GM12878 (cell line): ENCODE results near the gene SEC24A. TPM values are rescaled to one million over a fixed set of nuclear protein-coding genes. Genes with fewer than 3 reads are reported as not detected.
A peak's percentile ranks its signal among the peaks of the same experiment; 100 is the strongest.

ENCODE experiments used
- ATAC-seq: fragments of 200-7000 bp; cut with Tn5 transposase; 3 replicates; pipeline ENCODE4 v1.9.1; 2020; ENCODE audit warnings: mild to moderate bottlenecking, moderate library complexity
- BruUV-seq: library from RNA; stranded (reverse); fragments of 400-500 nt; replicated peaks from 2 replicates; lab custom pipeline; 2021; lab: Mats Ljungman, UMichigan
- CTCF ChIA-PET: fragments of 300-600 bp; sonication (Branson Sonifier 250); formaldehyde crosslinking; extraction: SDS; loops from one replicate; lab custom pipeline; 2021; ENCODE audit warnings: inconsistent platforms; lab: Yijun Ruan, JAX
- POLR2A ChIA-PET: fragments of 350-600 bp; formaldehyde crosslinking; extraction: SDS; loops from one replicate; lab custom pipeline; 2021; ENCODE audit warnings: inconsistent platforms; lab: Charles Lee
- RAD21 ChIA-PET: fragments of 300-600 bp; sonication (Branson Sonifier 250); formaldehyde crosslinking; loops from one replicate; lab custom pipeline; 2023; ENCODE audit warnings: antibody characterized with exemption; ENCODE audit not compliant: unreplicated experiment; lab: Charles Lee
- SMC1A ChIA-PET: fragments of 300-600 bp; sonication (Branson Sonifier 250); formaldehyde crosslinking; loops from one replicate; lab custom pipeline; 2023; ENCODE audit not compliant: unreplicated experiment, uncharacterized antibody; lab: Charles Lee
- DNase-seq: peaks from one replicate; pipeline ENCODE4 v3.0.0-alpha.2; 2011; ENCODE audit warnings: low read depth, low spot score
- FAIRE-seq: peaks from 3 replicates; lab custom pipeline; 2011; peaks lifted over from hg19 to GRCh38; lab: Jason Lieb, UNC
- H2AFZ ChIP-seq: 2 replicates; pipeline ENCODE4 v1.6.0; 2011; ENCODE audit warnings: low read depth, low read length, control low read depth; ENCODE audit not compliant: control insufficient read depth
- H3K27ac ChIP-seq: 2 replicates; pipeline ENCODE4 v1.5.1; 2011; ENCODE audit warnings: control low read depth; ENCODE audit not compliant: control insufficient read depth, insufficient read depth
- H3K27me3 ChIP-seq, 2 experiments: replicated peaks in 1 of 2; 2 replicates each; pipeline versions ENCODE4 v1.6.0 to v1.6.1; 2011; ENCODE audit warnings: low read length in 1 of 2; ENCODE audit not compliant: control insufficient read depth in 2 of 2, insufficient read depth in 2 of 2
- H3K36me3 ChIP-seq, 2 experiments: 2 replicates each; pipeline ENCODE4 v1.5.1; 2011; ENCODE audit warnings: low read length in 1 of 2; ENCODE audit not compliant: control insufficient read depth in 2 of 2, insufficient read depth in 2 of 2
- H3K4me1 ChIP-seq: 2 replicates; pipeline ENCODE4 v1.6.1; 2011; ENCODE audit warnings: mild to moderate bottlenecking, low read length, moderate library complexity, mixed read lengths; ENCODE audit not compliant: control insufficient read depth, insufficient read depth
- H3K4me2 ChIP-seq: 2 replicates; pipeline ENCODE4 v1.6.0; 2011; ENCODE audit warnings: control low read depth; ENCODE audit not compliant: control insufficient read depth, insufficient read depth
- H3K4me3 ChIP-seq: fragments of 200-600 bp; sonication (generic); 2 replicates; pipeline ENCODE4 v1.5.1; 2016
- H3K79me2 ChIP-seq: 2 replicates; pipeline ENCODE4 v1.6.0; 2011; ENCODE audit warnings: low read length; ENCODE audit not compliant: control insufficient read depth, insufficient read depth
- H3K9ac ChIP-seq: 2 replicates; pipeline ENCODE4 v1.8.0; 2011; ENCODE audit warnings: low read length, control low read depth, mixed read lengths; ENCODE audit not compliant: control insufficient read depth, insufficient read depth
- H3K9me3 ChIP-seq: replicated peaks from 3 replicates; pipeline ENCODE4 v1.5.1; 2011; ENCODE audit warnings: mild to moderate bottlenecking, low read length; ENCODE audit not compliant: control insufficient read depth, insufficient read depth
- H4K20me1 ChIP-seq: 2 replicates; pipeline ENCODE4 v1.6.0; 2011; ENCODE audit not compliant: control insufficient read depth, insufficient read depth
- BCL11A ChIP-seq: IDR thresholded peaks from 2 replicates; pipeline ENCODE4 v1.6.1; 2011; ENCODE audit warnings: low read depth, low read length
- KLF5 ChIP-seq: fragments of 450-650 bp; IDR thresholded peaks from 2 replicates; pipeline ENCODE4 v1.6.1; 2014; ENCODE audit warnings: mild to moderate bottlenecking; ENCODE audit not compliant: partially characterized antibody
- MEF2B ChIP-seq: fragments of 450-650 bp; IDR thresholded peaks from 2 replicates; pipeline ENCODE4 v1.6.1; 2018; ENCODE audit warnings: mild to moderate bottlenecking, moderate library complexity; ENCODE audit not compliant: partially characterized antibody, poor library complexity, severe bottlenecking
- PML ChIP-seq: IDR thresholded peaks from 2 replicates; pipeline ENCODE4 v1.6.1; 2012; ENCODE audit warnings: low read length, inconsistent platforms
- POLR2AphosphoS2 ChIP-seq: IDR thresholded peaks from 2 replicates; pipeline ENCODE4 v1.6.1; 2011; ENCODE audit warnings: low read depth, mild to moderate bottlenecking, low read length, improper control_type of control experiment, moderate library complexity
- POU2F2 ChIP-seq: IDR thresholded peaks from 3 replicates; pipeline ENCODE4 v1.6.1; 2011; ENCODE audit warnings: low read depth, mild to moderate bottlenecking, low read length, borderline replicate concordance
- SMARCA5 ChIP-seq: fragments of 450-650 bp; IDR thresholded peaks from 2 replicates; pipeline ENCODE4 v1.6.1; 2017; ENCODE audit warnings: mild to moderate bottlenecking
- SREBF1 ChIP-seq: IDR thresholded peaks from 2 replicates; pipeline ENCODE4 v1.6.1; 2012; ENCODE audit warnings: mild to moderate bottlenecking, low read length
- WRNIP1 ChIP-seq: IDR thresholded peaks from 2 replicates; pipeline ENCODE4 v1.6.1; 2011; ENCODE audit warnings: low read depth, low read length, improper control_type of control experiment, borderline replicate concordance
- ZBED1 ChIP-seq: IDR thresholded peaks from 2 replicates; pipeline ENCODE4 v1.6.1; 2016; ENCODE audit warnings: borderline replicate concordance
- ZNF207 ChIP-seq: fragments of 450-650 bp; IDR thresholded peaks from 2 replicates; pipeline ENCODE4 v1.6.1; 2014; ENCODE audit warnings: antibody characterized with exemption, mild to moderate bottlenecking, borderline replicate concordance
- ZNF622 ChIP-seq: fragments of 450-650 bp; IDR thresholded peaks from 2 replicates; pipeline ENCODE4 v1.6.1; 2017; ENCODE audit warnings: mild to moderate bottlenecking, inconsistent platforms
- ZSCAN29 ChIP-seq: fragments of 450-650 bp; IDR thresholded peaks from 2 replicates; pipeline ENCODE4 v1.6.1; 2017; ENCODE audit warnings: mild to moderate bottlenecking, moderate library complexity
- WGBS: methylation state at CpG from one replicate; pipeline ENCODE4 v1.1.6; 2016; ENCODE audit warnings: low lambda C conversion rate; ENCODE audit not compliant: insufficient replicate concordance, insufficient coverage; ENCODE audit errors: missing lambda C conversion rate; 5-methylcytosine and 5-hydroxymethylcytosine counted together
- in situ Hi-C: fragments of 300-500 bp; cut with MboI; formaldehyde crosslinking; loops from 9 replicates; pipeline ENCODE4 v1.14.3; 2018; ENCODE audit warnings: mixed read lengths
- intact Hi-C: fragments of 100-400 bp; cut with micrococcal nuclease; formaldehyde crosslinking; loops from one replicate; pipeline ENCODE4 v1.14.2; 2022; ENCODE audit not compliant: unreplicated experiment
- polyA plus RNA-seq, 11 experiments: library from polyadenylated mRNA; depleted of rRNA in 4 of 11; unstranded in 6 of 11; stranded (reverse) in 5 of 11; fragments of >200 nt; fragmentation: Nextera tagmentation in 4 of 11; fragmentation: Illumina TruSeq in 1 of 11; extraction: Ambion mirVana in 4 of 11; extraction: Trizol in 1 of 11; gene quantifications; 1 replicate in 1 of 11; 2 replicates in 10 of 11; pipeline versions ENCODE4 v1.2.1 to v1.2.3, GENCODE V29; 2011 to 2016; ENCODE audit warnings: inconsistent platforms in 2 of 11, missing spikeins in 2 of 11, low read depth in 1 of 11
- total RNA-seq, 4 experiments: library from RNA; depleted of rRNA in 3 of 4; stranded (reverse); fragments of >200 nt in 3 of 4; fragmentation: Illumina TruSeq in 1 of 4; extraction: Trizol in 1 of 4; gene quantifications; 2 replicates each; pipeline versions ENCODE4 v1.2.1 to v1.2.3, GENCODE V29; 2013 to 2021
- TF ChIP-seq, protein P1 (sequence below): fragments of 450-650 bp; IDR thresholded peaks from 2 replicates; pipeline ENCODE4 v1.6.1; 2016; ENCODE audit warnings: mild to moderate bottlenecking
- TF ChIP-seq, protein P2 (sequence below): fragments of 450-650 bp; formaldehyde crosslinking; IDR thresholded peaks from 2 replicates; pipeline ENCODE4 v1.4.0; 2020; ENCODE audit warnings: mild to moderate bottlenecking, moderate library complexity

The SEC24A gene
- total and polyA plus RNA-seq, 10 of the 15 experiments (the other 5 are each of a cell fraction or from before 2014, with no cell fraction given): 7.1 to 52.2 (median 22.8) TPM

DNA sequence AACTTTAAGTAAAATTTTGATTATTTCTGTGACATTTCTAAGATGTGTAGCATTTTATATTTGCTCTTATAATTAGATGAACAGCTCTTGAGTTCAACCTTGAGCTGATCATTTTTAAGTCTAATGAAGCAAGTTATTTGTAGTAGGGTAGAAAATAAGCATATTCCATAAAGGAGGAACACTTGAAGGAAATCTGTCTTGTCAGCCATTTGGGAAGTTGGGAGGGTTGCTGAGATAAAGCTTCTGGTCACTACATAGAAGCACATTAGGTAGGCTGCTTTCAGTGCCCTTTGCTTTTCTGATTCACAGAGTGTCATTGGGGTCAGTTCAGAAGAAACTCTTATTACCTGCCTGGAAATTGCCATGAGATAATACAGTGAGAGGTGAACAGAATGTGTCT is 44.1 kb downstream of the SEC24A start:
- ChIA-PET SMC1A (interaction anchor here (1.5 kb wide), 1 partner anchor 105 kb away, joined by 3 read pairs; no protein-coding TSS in a partner anchor), RAD21 (no interaction called here), POLR2A (no interaction called here), CTCF (interaction anchor here (0.6 kb wide), 1 partner anchor 404 kb away, joined by 4 read pairs; no protein-coding TSS in a partner anchor)
- TF ChIP-seq ZSCAN29 (no peak), ZNF622 (no peak), ZNF207 (no peak), KLF5 (no peak), BCL11A (no peak)
- TF ChIP-seq, protein P1, sequence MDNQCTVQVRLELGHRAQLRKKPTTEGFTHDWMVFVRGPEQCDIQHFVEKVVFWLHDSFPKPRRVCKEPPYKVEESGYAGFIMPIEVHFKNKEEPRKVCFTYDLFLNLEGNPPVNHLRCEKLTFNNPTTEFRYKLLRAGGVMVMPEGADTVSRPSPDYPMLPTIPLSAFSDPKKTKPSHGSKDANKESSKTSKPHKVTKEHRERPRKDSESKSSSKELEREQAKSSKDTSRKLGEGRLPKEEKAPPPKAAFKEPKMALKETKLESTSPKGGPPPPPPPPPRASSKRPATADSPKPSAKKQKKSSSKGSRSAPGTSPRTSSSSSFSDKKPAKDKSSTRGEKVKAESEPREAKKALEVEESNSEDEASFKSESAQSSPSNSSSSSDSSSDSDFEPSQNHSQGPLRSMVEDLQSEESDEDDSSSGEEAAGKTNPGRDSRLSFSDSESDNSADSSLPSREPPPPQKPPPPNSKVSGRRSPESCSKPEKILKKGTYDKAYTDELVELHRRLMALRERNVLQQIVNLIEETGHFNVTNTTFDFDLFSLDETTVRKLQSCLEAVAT: no peak
- FAIRE-seq (no peak), ATAC-seq (no peak), DNase-seq (no peak)
- no peaks in the 10 kb centered on the region for H4K20me1 ChIP-seq
- peaks cover 6 to 25% of the 10 kb centered on the region in 2 experiments for H3K36me3 ChIP-seq
- BruUV-seq: TSS peak; percentile 42
- H3K79me2 ChIP-seq: no peaks in the 10 kb centered on the region
- H3K4me2 ChIP-seq: no peak overlapping the region
- no peaks in the 10 kb centered on the region for H3K9me3 ChIP-seq
- no peak overlapping the region for H2AFZ ChIP-seq
- in situ Hi-C loops (no loop called here), intact Hi-C loops (no loop called here)
- H3K9ac ChIP-seq: no peak overlapping the region
- H3K4me3 ChIP-seq: no peak overlapping the region
- H3K4me1 ChIP-seq: no peaks in the 10 kb centered on the region
- no peaks in the 10 kb centered on the region for H3K27me3 ChIP-seq
- no peak overlapping the region for H3K27ac ChIP-seq

DNA sequence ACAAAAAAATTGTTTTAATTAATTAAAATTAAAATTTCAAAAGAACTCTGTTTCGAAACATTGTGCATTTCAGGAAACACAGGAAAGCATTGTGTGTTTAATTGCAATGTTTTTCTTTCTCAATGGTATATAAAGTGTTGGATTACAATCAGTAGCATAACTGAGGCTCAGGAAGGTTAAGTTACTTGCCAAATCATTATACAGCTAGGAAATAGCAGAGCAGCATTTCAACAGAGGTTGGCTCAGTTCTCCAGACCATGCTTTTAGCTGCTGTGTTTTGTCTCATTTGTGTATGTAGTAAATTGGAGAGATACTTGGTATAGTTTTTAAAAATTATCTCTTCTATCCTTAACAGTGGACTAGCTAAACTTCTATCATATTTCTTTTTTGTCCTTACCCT is 59.7 kb downstream of the SEC24A start:
- ChIA-PET SMC1A (no interaction called here), POLR2A (no interaction called here), CTCF (interaction anchor here (0.6 to 1.0 kb wide), 2 partner anchors 48 to 200 kb away, joined by 3 to 4 read pairs; no protein-coding TSS in a partner anchor), RAD21 (interaction anchor here (1.2 kb wide), 1 partner anchor 121 kb away, joined by 5 read pairs; no protein-coding TSS in a partner anchor)
- no peaks in the 10 kb centered on the region for H3K79me2 ChIP-seq
- peaks cover 6 to 36% of the 10 kb centered on the region in 2 experiments for H3K36me3 ChIP-seq
- H3K9me3 ChIP-seq: no peaks in the 10 kb centered on the region
- FAIRE-seq: no peak
- DNase-seq: no peak
- no peak for ATAC-seq
- H4K20me1 ChIP-seq: no peaks in the 10 kb centered on the region
- no peak overlapping the region for H2AFZ ChIP-seq
- no peak overlapping the region for H3K27ac ChIP-seq
- no peak overlapping the region for H3K9ac ChIP-seq
- no TSS peak for BruUV-seq
- H3K4me2 ChIP-seq: no peak overlapping the region
- no peak overlapping the region for H3K4me3 ChIP-seq
- WGBS: 71% methylated on average over 1 of the region's 1 CpG
- H3K27me3 ChIP-seq: no peaks in the 10 kb centered on the region
- H3K4me1 ChIP-seq: no peaks in the 10 kb centered on the region
- in situ Hi-C loops: no loop called here
- intact Hi-C loops: no loop called here
- TF ChIP-seq SREBF1: no peak
- no peak for TF ChIP-seq ZBED1
- no peak for TF ChIP-seq MEF2B
- TF ChIP-seq, protein P2, sequence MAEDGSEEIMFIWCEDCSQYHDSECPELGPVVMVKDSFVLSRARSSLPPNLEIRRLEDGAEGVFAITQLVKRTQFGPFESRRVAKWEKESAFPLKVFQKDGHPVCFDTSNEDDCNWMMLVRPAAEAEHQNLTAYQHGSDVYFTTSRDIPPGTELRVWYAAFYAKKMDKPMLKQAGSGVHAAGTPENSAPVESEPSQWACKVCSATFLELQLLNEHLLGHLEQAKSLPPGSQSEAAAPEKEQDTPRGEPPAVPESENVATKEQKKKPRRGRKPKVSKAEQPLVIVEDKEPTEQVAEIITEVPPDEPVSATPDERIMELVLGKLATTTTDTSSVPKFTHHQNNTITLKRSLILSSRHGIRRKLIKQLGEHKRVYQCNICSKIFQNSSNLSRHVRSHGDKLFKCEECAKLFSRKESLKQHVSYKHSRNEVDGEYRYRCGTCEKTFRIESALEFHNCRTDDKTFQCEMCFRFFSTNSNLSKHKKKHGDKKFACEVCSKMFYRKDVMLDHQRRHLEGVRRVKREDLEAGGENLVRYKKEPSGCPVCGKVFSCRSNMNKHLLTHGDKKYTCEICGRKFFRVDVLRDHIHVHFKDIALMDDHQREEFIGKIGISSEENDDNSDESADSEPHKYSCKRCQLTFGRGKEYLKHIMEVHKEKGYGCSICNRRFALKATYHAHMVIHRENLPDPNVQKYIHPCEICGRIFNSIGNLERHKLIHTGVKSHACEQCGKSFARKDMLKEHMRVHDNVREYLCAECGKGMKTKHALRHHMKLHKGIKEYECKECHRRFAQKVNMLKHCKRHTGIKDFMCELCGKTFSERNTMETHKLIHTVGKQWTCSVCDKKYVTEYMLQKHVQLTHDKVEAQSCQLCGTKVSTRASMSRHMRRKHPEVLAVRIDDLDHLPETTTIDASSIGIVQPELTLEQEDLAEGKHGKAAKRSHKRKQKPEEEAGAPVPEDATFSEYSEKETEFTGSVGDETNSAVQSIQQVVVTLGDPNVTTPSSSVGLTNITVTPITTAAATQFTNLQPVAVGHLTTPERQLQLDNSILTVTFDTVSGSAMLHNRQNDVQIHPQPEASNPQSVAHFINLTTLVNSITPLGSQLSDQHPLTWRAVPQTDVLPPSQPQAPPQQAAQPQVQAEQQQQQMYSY (CRISPR knock-in tag): no peak
- TF ChIP-seq WRNIP1: no peak
- no peak for TF ChIP-seq POLR2AphosphoS2
- no peak for TF ChIP-seq SMARCA5
- TF ChIP-seq PML: no peak
- no peak for TF ChIP-seq POU2F2
